Testis (tissue), 2 donors: Measurements from ENCODE around the gene HLA-E.

ENCODE experiments used
- POLR2A ChIP-seq: fragments of 450-650 bp; IDR thresholded peaks from one replicate; pipeline ENCODE4 v1.6.1; 2017; ENCODE audit warnings: antibody characterized with exemption, mild to moderate bottlenecking, moderate library complexity
- TF ChIP-seq, protein P1 (sequence below), 3 experiments: fragments of 450-650 bp in 2 of 3; fragments of 200-600 bp in 1 of 3; sonication (generic) in 1 of 3; IDR thresholded peaks; one replicate each; pipeline ENCODE4 v1.5.1; 2016 to 2019; ENCODE audit warnings: antibody characterized with exemption in 3 of 3, mild to moderate bottlenecking in 2 of 3, moderate library complexity in 1 of 3

DNA sequence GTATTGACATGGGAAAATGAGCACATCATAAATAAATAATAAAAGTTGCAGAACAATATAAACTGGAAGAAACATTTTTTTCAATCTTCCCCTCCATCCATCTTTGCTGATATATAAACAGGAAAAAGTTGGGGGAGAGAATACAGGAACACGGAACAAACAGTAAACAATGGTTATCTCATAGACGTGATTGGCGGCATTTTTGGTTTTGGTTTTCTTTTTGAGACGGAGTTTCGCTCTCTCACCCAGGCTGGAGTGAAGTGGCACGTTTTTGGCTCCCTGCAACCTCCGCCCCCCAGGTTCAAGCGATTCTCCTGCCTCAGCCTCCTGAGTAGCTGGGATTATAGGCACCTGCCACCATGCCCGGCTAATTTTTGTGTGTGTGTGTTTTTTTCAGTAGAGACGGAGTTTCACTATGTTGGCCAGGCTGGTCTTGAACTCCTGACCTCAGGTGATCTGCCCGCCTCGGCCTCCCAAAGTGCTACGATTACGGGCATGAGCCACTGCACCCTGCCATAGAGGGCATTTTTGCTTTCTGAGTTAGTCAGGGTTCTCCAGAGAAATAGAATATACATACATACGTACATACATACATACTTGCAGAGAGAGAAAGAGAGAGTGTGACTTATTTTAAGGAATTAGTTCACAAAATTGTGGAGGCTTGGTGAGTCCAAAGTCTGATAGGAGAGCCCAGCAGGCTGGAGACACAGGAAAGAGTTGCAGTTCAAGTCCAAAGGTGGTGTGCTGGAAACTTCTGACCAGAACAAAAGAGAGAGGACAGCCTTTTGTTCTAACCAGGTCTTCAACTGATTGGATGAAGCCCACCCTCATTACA, 44.4 kb downstream of the HLA-E start:
- TF ChIP-seq, protein P1, sequence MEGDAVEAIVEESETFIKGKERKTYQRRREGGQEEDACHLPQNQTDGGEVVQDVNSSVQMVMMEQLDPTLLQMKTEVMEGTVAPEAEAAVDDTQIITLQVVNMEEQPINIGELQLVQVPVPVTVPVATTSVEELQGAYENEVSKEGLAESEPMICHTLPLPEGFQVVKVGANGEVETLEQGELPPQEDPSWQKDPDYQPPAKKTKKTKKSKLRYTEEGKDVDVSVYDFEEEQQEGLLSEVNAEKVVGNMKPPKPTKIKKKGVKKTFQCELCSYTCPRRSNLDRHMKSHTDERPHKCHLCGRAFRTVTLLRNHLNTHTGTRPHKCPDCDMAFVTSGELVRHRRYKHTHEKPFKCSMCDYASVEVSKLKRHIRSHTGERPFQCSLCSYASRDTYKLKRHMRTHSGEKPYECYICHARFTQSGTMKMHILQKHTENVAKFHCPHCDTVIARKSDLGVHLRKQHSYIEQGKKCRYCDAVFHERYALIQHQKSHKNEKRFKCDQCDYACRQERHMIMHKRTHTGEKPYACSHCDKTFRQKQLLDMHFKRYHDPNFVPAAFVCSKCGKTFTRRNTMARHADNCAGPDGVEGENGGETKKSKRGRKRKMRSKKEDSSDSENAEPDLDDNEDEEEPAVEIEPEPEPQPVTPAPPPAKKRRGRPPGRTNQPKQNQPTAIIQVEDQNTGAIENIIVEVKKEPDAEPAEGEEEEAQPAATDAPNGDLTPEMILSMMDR (IDR thresholded peaks at IDR 0.05) = no peak
- TF ChIP-seq POLR2A = no peak
